Activated naive CD4-positive, alpha-beta T cell treated with anti-CD3 and anti-CD28 coated beads for 36 hours (primary cell): Measurements from ENCODE around the gene SELENOW. TPM values are rescaled to one million over a fixed set of nuclear protein-coding genes. Genes with fewer than 3 reads are reported as not detected.
"Not testable (repeated sequence)": the region's sequence is repeated elsewhere in the genome, so short reads cannot be mapped to it uniquely, and the experiment has no call there.

Source experiments
- CTCF ChIA-PET: fragments of 350-600 bp; sonication (Branson Sonifier 250); formaldehyde crosslinking; loops from one replicate; lab custom pipeline; 2021; ENCODE audit warnings: antibody characterized with exemption; lab: Charles Lee
- DNase-seq: peaks from one replicate; pipeline ENCODE4 v3.0.0-alpha.2; 2020
- H3K27ac Mint-ChIP-seq: one replicate; pipeline ENCODE4 v1.8.0; 2021; ENCODE audit warnings: mild to moderate bottlenecking, mixed read lengths
- H3K27me3 Mint-ChIP-seq: one replicate; pipeline ENCODE4 v1.8.0; 2021; ENCODE audit warnings: low read depth, mixed read lengths
- H3K36me3 Mint-ChIP-seq: one replicate; pipeline ENCODE4 v1.8.0; 2021; ENCODE audit warnings: low read depth, mixed read lengths
- H3K4me1 Mint-ChIP-seq: one replicate; pipeline ENCODE4 v1.8.0; 2021; ENCODE audit warnings: low read depth, mixed read lengths
- H3K4me3 Mint-ChIP-seq: one replicate; pipeline ENCODE4 v1.8.0; 2021; ENCODE audit warnings: mild to moderate bottlenecking, moderate library complexity, mixed read lengths
- H3K9me3 Mint-ChIP-seq: one replicate; pipeline ENCODE4 v1.8.0; 2021; ENCODE audit warnings: mixed read lengths
- intact Hi-C: fragments of 100-400 bp; cut with micrococcal nuclease; formaldehyde crosslinking; loops from one replicate; pipeline ENCODE4 v1.15.1; 2023
- total RNA-seq, 2 experiments: library from RNA; stranded (reverse); gene quantifications; one replicate each; pipeline ENCODE4 v1.2.3, GENCODE V29; 2021

SELENOW gene
- total RNA-seq, 2 experiments from 2014 or later = 146 to 149 TPM

- H3K27me3 Mint-ChIP-seq, DNase-seq, intact Hi-C loops, H3K9me3 Mint-ChIP-seq: not testable (repeated sequence)
- Mint-ChIP-seq H3K4me1 (peaks cover 58% of the 10 kb centered on the region), H3K36me3 (peaks cover 22% of the 10 kb centered on the region), H3K27ac (peak overlapping the region; percentile 100), H3K4me3 (peak overlapping the region; percentile 99)
- CTCF ChIA-PET = interaction anchor here (7.5 kb wide), 1 partner anchor 33 kb away, joined by 103 read pairs; the partner anchor contains the start of gene EHD2
Observed at GRCh38 chr19:47746129-47746528, 32.4 kb upstream of the SELENOW start.

GRCh38 chr19:47749326-47749725 lies 29.2 kb upstream of the SELENOW start:
- Mint-ChIP-seq H3K27me3 (no peaks in the 10 kb centered on the region), H3K4me3 (no peak overlapping the region), H3K27ac (peak overlapping the region; percentile 52), H3K9me3 (no peaks in the 10 kb centered on the region), H3K4me1 (peaks cover 42% of the 10 kb centered on the region), H3K36me3 (peaks cover 40% of the 10 kb centered on the region)
- intact Hi-C loops = no loop called here
- no peak for DNase-seq
- CTCF ChIA-PET = interaction anchor here (1.8 kb wide), 1 partner anchor 37 kb away, joined by 9 read pairs; the partner anchor contains the start of gene EHD2

- Mint-ChIP-seq H3K36me3 (peaks cover 42% of the 10 kb centered on the region), H3K27me3 (no peaks in the 10 kb centered on the region), H3K4me1 (peaks cover 32% of the 10 kb centered on the region), H3K27ac (no peak overlapping the region), H3K4me3 (no peak overlapping the region), H3K9me3 (no peaks in the 10 kb centered on the region)
- CTCF ChIA-PET = no interaction called here
- intact Hi-C loops = no loop called here
- DNase-seq = no peak
Observed at GRCh38 chr19:47750752-47751151, 27.8 kb upstream of the SELENOW start.

GRCh38 chr19:47752440-47753211 lies 25.9 kb upstream of the SELENOW start:
- Mint-ChIP-seq H3K27ac (no peak overlapping the region), H3K27me3 (no peaks in the 10 kb centered on the region), H3K9me3 (no peaks in the 10 kb centered on the region), H3K4me3 (no peak overlapping the region), H3K4me1 (peaks cover 22% of the 10 kb centered on the region), H3K36me3 (peaks cover 46% of the 10 kb centered on the region)
- no peak for DNase-seq
- CTCF ChIA-PET = no interaction called here
- intact Hi-C loops = no loop called here

- CTCF ChIA-PET = interaction anchor here (0.5 kb wide), 1 partner anchor 60 kb away, joined by 3 read pairs; no protein-coding TSS in a partner anchor
- no peak overlapping the region for H3K27ac Mint-ChIP-seq
- H3K9me3 Mint-ChIP-seq = no peaks in the 10 kb centered on the region
- DNase-seq = no peak
- intact Hi-C loops = no loop called here
- H3K4me3 Mint-ChIP-seq = no peak overlapping the region
- H3K27me3 Mint-ChIP-seq = no peaks in the 10 kb centered on the region
- H3K4me1 Mint-ChIP-seq = peaks cover 6% of the 10 kb centered on the region
- peaks cover 46% of the 10 kb centered on the region for H3K36me3 Mint-ChIP-seq
Observed at GRCh38 chr19:47754206-47755064, 24.1 kb upstream of the SELENOW start.

GRCh38 chr19:47755065-47755761 lies 23.3 kb upstream of the SELENOW start:
- Mint-ChIP-seq H3K36me3 (peaks cover 44% of the 10 kb centered on the region), H3K9me3 (no peaks in the 10 kb centered on the region), H3K4me1 (peaks cover 2% of the 10 kb centered on the region), H3K27ac (no peak overlapping the region), H3K4me3 (no peak overlapping the region), H3K27me3 (no peaks in the 10 kb centered on the region)
- no peak for DNase-seq
- intact Hi-C loops = no loop called here
- CTCF ChIA-PET = no interaction called here

- CTCF ChIA-PET = interaction anchor here (0.9 kb wide), 1 partner anchor 43 kb away, joined by 3 read pairs; the partner anchor contains the start of gene EHD2
- Mint-ChIP-seq H3K4me3 (no peak overlapping the region), H3K9me3 (no peaks in the 10 kb centered on the region), H3K36me3 (peaks cover 40% of the 10 kb centered on the region), H3K27me3 (no peaks in the 10 kb centered on the region), H3K4me1 (no peaks in the 10 kb centered on the region), H3K27ac (no peak overlapping the region)
- intact Hi-C loops = no loop called here
- DNase-seq = no peak
Observed at GRCh38 chr19:47755762-47756626, 22.5 kb upstream of the SELENOW start.

GRCh38 chr19:47756627-47756929 lies 21.9 kb upstream of the SELENOW start:
- peaks cover 40% of the 10 kb centered on the region for H3K36me3 Mint-ChIP-seq
- no peak overlapping the region for H3K4me3 Mint-ChIP-seq
- no peaks in the 10 kb centered on the region for H3K4me1 Mint-ChIP-seq
- DNase-seq = no peak
- no peaks in the 10 kb centered on the region for H3K27me3 Mint-ChIP-seq
- CTCF ChIA-PET = interaction anchor here (0.9 kb wide), 1 partner anchor 43 kb away, joined by 3 read pairs; the partner anchor contains the start of gene EHD2
- intact Hi-C loops = no loop called here
- H3K9me3 Mint-ChIP-seq = no peaks in the 10 kb centered on the region
- no peak overlapping the region for H3K27ac Mint-ChIP-seq

- H3K27ac Mint-ChIP-seq = no peak overlapping the region
- peaks cover 40% of the 10 kb centered on the region for H3K36me3 Mint-ChIP-seq
- CTCF ChIA-PET = interaction anchor here (0.9 kb wide), 1 partner anchor 44 kb away, joined by 3 read pairs; the partner anchor contains the start of gene EHD2
- H3K9me3 Mint-ChIP-seq = no peaks in the 10 kb centered on the region
- intact Hi-C loops = no loop called here
- H3K4me3 Mint-ChIP-seq = no peak overlapping the region
- H3K27me3 Mint-ChIP-seq = no peaks in the 10 kb centered on the region
- DNase-seq = no peak
- H3K4me1 Mint-ChIP-seq = no peaks in the 10 kb centered on the region
Observed at GRCh38 chr19:47756953-47757608, 21.4 kb upstream of the SELENOW start.

GRCh38 chr19:47757617-47758442 lies 20.7 kb upstream of the SELENOW start:
- no peak overlapping the region for H3K27ac Mint-ChIP-seq
- intact Hi-C loops = no loop called here

More at GRCh38 chr19:47757617-47758442, 20.7 kb upstream of the SELENOW start:
- peaks cover 37% of the 10 kb centered on the region for H3K36me3 Mint-ChIP-seq
- H3K4me3 Mint-ChIP-seq = no peak overlapping the region
- no peak for DNase-seq
- H3K27me3 Mint-ChIP-seq = no peaks in the 10 kb centered on the region
- no peaks in the 10 kb centered on the region for H3K4me1 Mint-ChIP-seq
- H3K9me3 Mint-ChIP-seq = no peaks in the 10 kb centered on the region
- CTCF ChIA-PET = interaction anchor here (0.6 kb wide), 2 partner anchors 94 to 160 kb away, joined by 3 to 4 read pairs; no protein-coding TSS in a partner anchor
